Esophagus squamous epithelium (tissue), 5 donors: ENCODE results near the gene OTUD5. TPM values are rescaled to one million over a fixed set of nuclear protein-coding genes. Genes with fewer than 3 reads are reported as not detected.
A peak's percentile ranks its signal among the peaks of the same experiment; 100 is the strongest.

Experiments used
- DNase-seq: peaks from one replicate; lab custom pipeline; 2025; lab: John Stamatoyannopoulos, UW
- H3K27ac ChIP-seq, 4 donors: fragments of 200-600 bp; sonication (generic); one replicate each; pipeline ENCODE4 v1.5.1; 2016 to 2019; ENCODE audit warnings: mild to moderate bottlenecking in 1 of 4
- H3K27me3 ChIP-seq, 4 donors: fragments of 200-600 bp; sonication (generic); 1 replicate in 3 of 4; 2 replicates in 1 of 4; pipeline versions ENCODE4 v1.5.1 to v1.6.0; 2017 to 2021; ENCODE audit warnings: antibody characterized with exemption in 1 of 4
- H3K36me3 ChIP-seq, 3 donors: fragments of 200-600 bp; sonication (generic); one replicate each; pipeline ENCODE4 v1.5.1; 2016 to 2019
- H3K4me1 ChIP-seq, 3 donors: fragments of 200-600 bp; sonication (generic); one replicate each; pipeline ENCODE4 v1.5.1; 2017 to 2019
- H3K4me3 ChIP-seq, 4 donors: fragments of 200-600 bp; sonication (generic); 1 replicate in 3 of 4; 2 replicates in 1 of 4; pipeline ENCODE4 v1.5.1; 2016 to 2019; ENCODE audit warnings: mild to moderate bottlenecking in 2 of 4, moderate library complexity in 1 of 4
- H3K9me3 ChIP-seq, 3 donors: fragments of 200-600 bp; sonication (generic); one replicate each; pipeline ENCODE4 v1.5.1; 2016 to 2019
- CTCF ChIP-seq, 6 experiments: fragments of 450-650 bp in 4 of 6; fragments of 200-600 bp in 2 of 6; sonication (generic) in 2 of 6; IDR thresholded peaks; one replicate each; pipeline ENCODE4 v1.5.1; 2016 to 2019; ENCODE audit warnings: antibody characterized with exemption in 6 of 6, mild to moderate bottlenecking in 4 of 6, moderate library complexity in 4 of 6
- POLR2A ChIP-seq, 4 donors: fragments of 450-650 bp; IDR thresholded peaks; one replicate each; pipeline ENCODE4 v1.6.1; 2017; ENCODE audit warnings: antibody characterized with exemption in 4 of 4, mild to moderate bottlenecking in 4 of 4, moderate library complexity in 3 of 4
- WGBS, 2 donors: methylation state at CpG; one replicate each; pipeline ENCODE4 v1.1.5; 2018; 5-methylcytosine and 5-hydroxymethylcytosine counted together
- intact Hi-C: fragments of 100-400 bp; cut with DNase I; formaldehyde crosslinking; loops from one replicate; pipeline ENCODE4 v1.15.0; 2022
- total RNA-seq, 4 donors: library from RNA; depleted of rRNA; stranded (reverse); fragments of >200 nt; gene quantifications; one replicate each; pipeline ENCODE4 v1.1.0, GENCODE V29; 2016
- donor health status: DM: yes; HTN: yes; CAD: no.

Gene OTUD5
- total RNA-seq, 4 donors from 2014 or later: 15.7 to 28.4 (median 24.3) TPM

GRCh38 chrX:48927123-48927522, 30.3 kb downstream of the OTUD5 start:
- intact Hi-C loops: no loop called here
- H3K27ac ChIP-seq: no peak overlapping the region
- no peaks in the 10 kb centered on the region for H3K9me3 ChIP-seq
- H3K36me3 ChIP-seq: peaks cover 4 to 98% (median 5%) of the 10 kb centered on the region in 3 donors
- H3K4me3 ChIP-seq: no peak overlapping the region
- 76 to 77% methylated on average over 3 of the region's 5 CpGs for WGBS, 2 donors
- TF ChIP-seq CTCF (IDR thresholded peaks at IDR 0.05) (no peak), POLR2A (IDR thresholded peaks at IDR 0.05) (no peak)
- no peaks in the 10 kb centered on the region for H3K4me1 ChIP-seq
- no peaks in the 10 kb centered on the region for H3K27me3 ChIP-seq
- DNase-seq: no peak

GRCh38 chrX:48924270-48924669, 33.1 kb downstream of the OTUD5 start:
- peaks cover 0 to 81% (median 2%) of the 10 kb centered on the region in 3 donors for H3K36me3 ChIP-seq
- DNase-seq: no peak
- TF ChIP-seq POLR2A (IDR thresholded peaks at IDR 0.05) (no peak), CTCF (IDR thresholded peaks at IDR 0.05) (no peak)
- 86 to 88% methylated on average over 4 to 5 of the region's 5 CpGs for WGBS, 2 donors
- H3K4me3 ChIP-seq: no peak overlapping the region
- H3K27ac ChIP-seq: no peak overlapping the region
- peaks cover 0 to 13% (median 0%) of the 10 kb centered on the region in 3 donors for H3K4me1 ChIP-seq
- intact Hi-C loops: no loop called here
- H3K9me3 ChIP-seq: no peaks in the 10 kb centered on the region
- no peaks in the 10 kb centered on the region for H3K27me3 ChIP-seq

GRCh38 chrX:48923771-48924170, 33.6 kb downstream of the OTUD5 start:
- DNase-seq: no peak
- peaks cover 0 to 77% (median 0%) of the 10 kb centered on the region in 3 donors for H3K36me3 ChIP-seq
- no peaks in the 10 kb centered on the region for H3K27me3 ChIP-seq
- H3K27ac ChIP-seq: peak overlapping the region in 1 of 4 donors; percentile 9
- intact Hi-C loops: no loop called here
- H3K4me1 ChIP-seq: peaks cover 0 to 15% (median 0%) of the 10 kb centered on the region in 3 donors
- TF ChIP-seq POLR2A (IDR thresholded peaks at IDR 0.05) (no peak), CTCF (IDR thresholded peaks at IDR 0.05) (no peak)
- H3K4me3 ChIP-seq: no peak overlapping the region
- WGBS, 2 donors: 80% methylated on average over 2 of the region's 13 CpGs; no CpG with 5 or more reads in 1 of the 2 donors
- no peaks in the 10 kb centered on the region for H3K9me3 ChIP-seq

GRCh38 chrX:48920718-48921104, 36.7 kb downstream of the OTUD5 start:
- intact Hi-C loops: no loop called here
- H3K36me3 ChIP-seq: peaks cover 0 to 48% (median 0%) of the 10 kb centered on the region in 3 donors
- peaks cover 0 to 37% (median 0%) of the 10 kb centered on the region in 3 donors for H3K4me1 ChIP-seq
- no peak for DNase-seq
- TF ChIP-seq POLR2A (IDR thresholded peaks at IDR 0.05) (no peak), CTCF (IDR thresholded peaks at IDR 0.05) (no peak)
- H3K9me3 ChIP-seq: no peaks in the 10 kb centered on the region
- H3K27ac ChIP-seq: peak overlapping the region in 2 of 4 donors; percentile 49 to 90
- H3K4me3 ChIP-seq: no peak overlapping the region
- WGBS, 2 donors: 78 to 89% methylated on average over 3 to 4 of the region's 4 CpGs
- no peaks in the 10 kb centered on the region for H3K27me3 ChIP-seq

- intact Hi-C loops: no loop called here
- DNase-seq: no peak
- Histone ChIP-seq H3K4me3 (peak overlapping the region in 2 of 4 donors; percentile 64 to 71), H3K27me3 (no peaks in the 10 kb centered on the region), H3K36me3 (peaks cover 0 to 48% (median 0%) of the 10 kb centered on the region in 3 donors), H3K9me3 (no peaks in the 10 kb centered on the region), H3K27ac (peak overlapping the region; percentile 79 to 90 (median 90)), H3K4me1 (peaks cover 0 to 37% (median 0%) of the 10 kb centered on the region in 3 donors)
- WGBS, 2 donors: 20 to 37% methylated on average over 3 to 8 of the region's 8 CpGs
- no peak for TF ChIP-seq POLR2A (IDR thresholded peaks at IDR 0.05)
- no peak for TF ChIP-seq CTCF (IDR thresholded peaks at IDR 0.05)
Observed at GRCh38 chrX:48919947-48920717, 37.3 kb downstream of the OTUD5 start.
